ENCODE data around the gene ACCS.

The ACCS gene

GRCh38 chr11:44037658-44037998 lies 28.4 kb upstream of the ACCS start:
- DNase-seq (ENCODE audit: low spot score) = no peak

- DNase-seq (ENCODE audit: low spot score) = no peak
Observed at GRCh38 chr11:44043157-44043556, 22.9 kb upstream of the ACCS start.

- no peak for DNase-seq (ENCODE audit: low spot score)
Observed at GRCh38 chr11:44046182-44046581, 19.9 kb upstream of the ACCS start.

GRCh38 chr11:44047298-44047697 lies 18.8 kb upstream of the ACCS start:
- no peak for DNase-seq (ENCODE audit: low spot score)

GRCh38 chr11:44047931-44048431 lies 18.1 kb upstream of the ACCS start, which contains the start of gene ACCSL:
Gene ACCSL, plus strand, starts transcription at chr11:44047981. Its CDS starts 56 bp downstream, at chr11:44048037.
- no peak for DNase-seq (ENCODE audit: low spot score)

GRCh38 chr11:44049832-44050231 lies 16.2 kb upstream of the ACCS start:
- DNase-seq (ENCODE audit: low spot score) = no peak

- DNase-seq (ENCODE audit: low spot score) = no peak
Observed at GRCh38 chr11:44051171-44051570, 14.9 kb upstream of the ACCS start.

GRCh38 chr11:44057340-44057739 lies 8.7 kb upstream of the ACCS start:
- DNase-seq (ENCODE audit: low spot score) = no peak

GRCh38 chr11:44058275-44058674 lies 7.8 kb upstream of the ACCS start:
- no peak for DNase-seq (ENCODE audit: low spot score)

- no peak for DNase-seq (ENCODE audit: low spot score)
Observed at GRCh38 chr11:44065161-44065661, 859 bp upstream of the ACCS start.

GRCh38 chr11:44066732-44067141 lies 667 bp downstream of the ACCS start:
- DNase-seq (ENCODE audit: low spot score) = no peak

GRCh38 chr11:44067266-44067665 lies 1.2 kb downstream of the ACCS start:
- DNase-seq (ENCODE audit: low spot score) = no peak

GRCh38 chr11:44068180-44068579 lies 2.1 kb downstream of the ACCS start:
- no peak for DNase-seq (ENCODE audit: low spot score)

- peak; percentile 34 for DNase-seq (ENCODE audit: low spot score)
Observed at GRCh38 chr11:44071157-44071556, 5.1 kb downstream of the ACCS start.

GRCh38 chr11:44072757-44073658 lies 6.9 kb downstream of the ACCS start:
- DNase-seq (ENCODE audit: low spot score) = no peak

- no peak for DNase-seq (ENCODE audit: low spot score)
Observed at GRCh38 chr11:44078794-44079193, 12.7 kb downstream of the ACCS start.

GRCh38 chr11:44079376-44079775 lies 13.3 kb downstream of the ACCS start:
- DNase-seq (ENCODE audit: low spot score) = no peak

GRCh38 chr11:44080951-44081350 lies 14.9 kb downstream of the ACCS start:
- DNase-seq (ENCODE audit: low spot score) = no peak

- DNase-seq (ENCODE audit: low spot score) = no peak
Observed at GRCh38 chr11:44082645-44083044, 16.6 kb downstream of the ACCS start.

- no peak for DNase-seq (ENCODE audit: low spot score)
Observed at GRCh38 chr11:44083433-44083832, 17.4 kb downstream of the ACCS start.

GRCh38 chr11:44083906-44084305 lies 17.8 kb downstream of the ACCS start:
- DNase-seq (ENCODE audit: low spot score) = no peak

GRCh38 chr11:44085330-44085729 lies 19.3 kb downstream of the ACCS start:
- DNase-seq (ENCODE audit: low spot score) = no peak

GRCh38 chr11:44088377-44088776 lies 22.3 kb downstream of the ACCS start:
- DNase-seq (ENCODE audit: low spot score) = no peak

- DNase-seq (ENCODE audit: low spot score) = no peak
Observed at GRCh38 chr11:44088871-44089270, 22.8 kb downstream of the ACCS start.
